Measurements from ENCODE around the gene WDR36. TPM values are rescaled to one million over a fixed set of nuclear protein-coding genes. Genes with fewer than 3 reads are reported as not detected.

Gene WDR36
- total RNA-seq, 2 donors from 2014 or later: 10.5 to 12.6 TPM

DNA sequence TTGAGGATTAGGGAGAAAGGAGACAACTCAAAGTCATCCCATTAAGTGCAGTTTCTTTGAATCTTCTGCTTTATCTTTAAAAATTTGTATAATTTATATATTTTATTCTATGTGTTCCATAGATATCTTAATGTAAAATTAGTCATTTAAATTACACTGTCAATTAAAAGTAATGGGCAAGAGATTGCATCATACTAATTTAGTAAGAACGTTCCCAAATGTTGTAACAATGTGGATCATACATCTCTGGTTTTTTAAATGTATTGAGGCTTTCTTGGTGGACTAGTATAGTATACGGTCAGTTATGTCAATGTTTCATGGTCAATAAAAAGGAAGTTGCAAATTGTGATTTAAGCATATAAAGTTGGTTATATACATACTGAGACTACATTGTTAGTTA is 14.5 kb upstream of the WDR36 start:
- Histone ChIP-seq H3K9me3 (no peaks in the 10 kb centered on the region), H3K27me3 (no peaks in the 10 kb centered on the region), H3K4me1 (no peaks in the 10 kb centered on the region), H3K36me3 (no peaks in the 10 kb centered on the region), H3K27ac (no peak overlapping the region), H3K4me3 (no peak overlapping the region)
- no peak for DNase-seq (ENCODE audit: low spot score)
- TF ChIP-seq, protein P1, sequence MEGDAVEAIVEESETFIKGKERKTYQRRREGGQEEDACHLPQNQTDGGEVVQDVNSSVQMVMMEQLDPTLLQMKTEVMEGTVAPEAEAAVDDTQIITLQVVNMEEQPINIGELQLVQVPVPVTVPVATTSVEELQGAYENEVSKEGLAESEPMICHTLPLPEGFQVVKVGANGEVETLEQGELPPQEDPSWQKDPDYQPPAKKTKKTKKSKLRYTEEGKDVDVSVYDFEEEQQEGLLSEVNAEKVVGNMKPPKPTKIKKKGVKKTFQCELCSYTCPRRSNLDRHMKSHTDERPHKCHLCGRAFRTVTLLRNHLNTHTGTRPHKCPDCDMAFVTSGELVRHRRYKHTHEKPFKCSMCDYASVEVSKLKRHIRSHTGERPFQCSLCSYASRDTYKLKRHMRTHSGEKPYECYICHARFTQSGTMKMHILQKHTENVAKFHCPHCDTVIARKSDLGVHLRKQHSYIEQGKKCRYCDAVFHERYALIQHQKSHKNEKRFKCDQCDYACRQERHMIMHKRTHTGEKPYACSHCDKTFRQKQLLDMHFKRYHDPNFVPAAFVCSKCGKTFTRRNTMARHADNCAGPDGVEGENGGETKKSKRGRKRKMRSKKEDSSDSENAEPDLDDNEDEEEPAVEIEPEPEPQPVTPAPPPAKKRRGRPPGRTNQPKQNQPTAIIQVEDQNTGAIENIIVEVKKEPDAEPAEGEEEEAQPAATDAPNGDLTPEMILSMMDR (IDR thresholded peaks at IDR 0.05): no peak

DNA sequence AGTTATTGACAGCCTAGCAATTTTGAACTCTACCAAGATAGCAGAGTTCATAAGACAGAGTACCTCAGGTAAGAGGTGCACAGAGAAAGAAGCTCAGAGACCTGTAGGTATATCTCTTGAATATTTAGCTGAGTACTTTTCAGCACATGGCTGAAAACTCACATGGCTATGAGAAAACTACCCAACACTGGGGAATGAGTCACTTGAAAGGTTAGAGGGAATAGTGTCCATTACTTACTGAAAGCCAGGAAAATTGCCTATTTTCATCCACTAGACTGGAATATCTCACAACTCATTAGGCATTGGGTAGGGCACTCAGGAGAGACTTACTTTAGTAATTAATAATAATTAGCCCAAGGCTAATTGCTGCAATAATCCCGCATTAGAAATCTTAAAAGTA is 12.3 kb upstream of the WDR36 start:
- H3K27me3 ChIP-seq: no peaks in the 10 kb centered on the region
- TF ChIP-seq, protein P1 (IDR thresholded peaks at IDR 0.05): no peak
- no peaks in the 10 kb centered on the region for H3K4me1 ChIP-seq
- H3K36me3 ChIP-seq: no peaks in the 10 kb centered on the region
- no peaks in the 10 kb centered on the region for H3K9me3 ChIP-seq
- H3K27ac ChIP-seq: no peak overlapping the region
- DNase-seq (ENCODE audit: low spot score): no peak
- no peak overlapping the region for H3K4me3 ChIP-seq

DNA sequence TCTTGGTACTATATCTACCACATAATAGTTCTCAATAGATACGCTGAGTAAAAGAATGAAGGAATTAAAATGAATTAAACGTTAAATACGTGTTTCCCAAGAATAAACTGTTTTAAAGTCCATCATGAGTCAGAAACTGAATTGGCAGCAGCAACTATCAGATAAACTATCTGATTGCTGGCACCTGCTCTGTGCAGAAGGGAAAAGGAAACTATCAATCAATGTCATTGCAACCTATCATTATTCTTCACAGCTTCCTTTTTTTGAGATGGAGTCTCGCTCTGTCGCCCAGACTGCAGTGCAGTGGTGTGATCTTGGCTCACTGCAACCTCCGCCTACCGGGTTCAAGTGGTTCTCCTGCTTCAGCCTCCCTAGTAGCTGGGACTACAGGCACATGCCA is 8.8 kb upstream of the WDR36 start:
- Histone ChIP-seq H3K36me3 (no peaks in the 10 kb centered on the region), H3K4me3 (no peak overlapping the region), H3K27me3 (no peaks in the 10 kb centered on the region), H3K9me3 (no peaks in the 10 kb centered on the region), H3K27ac (no peak overlapping the region), H3K4me1 (no peaks in the 10 kb centered on the region)
- no peak for DNase-seq (ENCODE audit: low spot score)
- TF ChIP-seq, protein P1 (IDR thresholded peaks at IDR 0.05): no peak

DNA sequence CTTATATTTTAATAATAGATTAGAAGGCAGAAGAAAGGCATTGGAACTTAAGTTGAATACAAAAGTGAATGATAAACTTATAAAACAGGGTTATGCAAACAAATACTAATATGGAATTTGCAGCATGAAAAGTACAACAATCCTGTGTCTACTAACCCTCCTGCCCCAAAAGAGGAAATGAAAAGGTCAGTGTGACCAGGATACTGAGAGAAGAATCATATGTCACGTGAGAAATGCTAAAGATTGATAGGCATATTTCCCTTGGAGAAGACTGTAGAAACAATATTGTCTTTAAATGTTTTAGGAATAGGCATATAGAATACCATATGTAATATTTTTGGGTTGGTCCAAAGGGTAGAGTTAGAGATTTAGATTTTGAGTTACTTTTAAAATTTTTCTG is 3.8 kb downstream of the WDR36 start:
- TF ChIP-seq, protein P1 (IDR thresholded peaks at IDR 0.05): no peak
- no peaks in the 10 kb centered on the region for H3K27me3 ChIP-seq
- no peak for DNase-seq (ENCODE audit: low spot score)
- H3K9me3 ChIP-seq: no peaks in the 10 kb centered on the region
- no peak overlapping the region for H3K4me3 ChIP-seq
- H3K36me3 ChIP-seq: peaks cover 18% of the 10 kb centered on the region
- H3K27ac ChIP-seq: no peak overlapping the region
- H3K4me1 ChIP-seq: peaks cover 0 to 26% of the 10 kb centered on the region in 2 donors

DNA sequence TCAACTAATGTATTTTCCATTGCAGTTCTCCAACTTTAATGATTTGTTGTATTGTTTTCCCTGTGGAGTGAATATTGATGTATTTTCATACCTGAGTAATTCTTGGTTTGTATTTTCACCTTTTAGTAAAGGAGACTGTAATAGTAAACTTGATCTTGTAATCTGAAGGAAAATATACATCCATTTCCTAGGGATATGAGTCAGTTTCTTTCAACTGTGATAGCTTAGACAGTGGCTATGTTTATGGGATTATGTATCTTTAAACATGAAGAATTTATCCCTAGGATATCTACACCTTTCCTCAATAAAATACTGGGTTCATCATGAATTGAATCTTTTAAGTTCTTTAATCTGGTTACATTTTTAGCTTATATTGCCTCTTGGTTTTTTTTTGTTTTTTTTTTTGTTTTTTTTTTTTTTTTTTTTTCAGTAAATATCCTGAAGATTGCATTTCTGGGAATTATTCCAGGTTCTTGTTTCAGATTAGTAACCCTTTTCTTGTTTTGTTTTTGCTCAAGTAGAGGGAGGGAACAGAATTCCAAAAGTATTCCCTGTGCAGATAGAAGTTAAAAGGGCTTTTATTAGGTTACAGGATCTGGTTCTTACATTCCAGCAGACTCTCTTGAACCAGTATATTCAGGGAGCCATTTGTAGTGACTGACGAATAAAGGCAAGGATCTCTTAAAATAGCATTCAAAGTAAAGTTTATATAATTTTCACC is 7.1 kb downstream of the WDR36 start:
- no peak overlapping the region for H3K4me3 ChIP-seq
- no peaks in the 10 kb centered on the region for H3K9me3 ChIP-seq
- TF ChIP-seq, protein P1 (IDR thresholded peaks at IDR 0.05): no peak
- no peak overlapping the region for H3K27ac ChIP-seq
- DNase-seq (ENCODE audit: low spot score): no peak
- H3K4me1 ChIP-seq: peaks cover 0 to 6% of the 10 kb centered on the region in 2 donors
- peaks cover 49% of the 10 kb centered on the region for H3K36me3 ChIP-seq
- H3K27me3 ChIP-seq: no peaks in the 10 kb centered on the region

All from right atrium auricular region (tissue), 2 donors.